NOMO-1 treated with dmso at 0.1 percent for 144 hours (cell line): ENCODE data around the gene ZNF366.

Experiments
- DNase-seq: peaks from one replicate; lab custom pipeline; 2025; ENCODE audit not compliant: unreplicated experiment; lab: John Stamatoyannopoulos, UW

Gene ZNF366, protein sequence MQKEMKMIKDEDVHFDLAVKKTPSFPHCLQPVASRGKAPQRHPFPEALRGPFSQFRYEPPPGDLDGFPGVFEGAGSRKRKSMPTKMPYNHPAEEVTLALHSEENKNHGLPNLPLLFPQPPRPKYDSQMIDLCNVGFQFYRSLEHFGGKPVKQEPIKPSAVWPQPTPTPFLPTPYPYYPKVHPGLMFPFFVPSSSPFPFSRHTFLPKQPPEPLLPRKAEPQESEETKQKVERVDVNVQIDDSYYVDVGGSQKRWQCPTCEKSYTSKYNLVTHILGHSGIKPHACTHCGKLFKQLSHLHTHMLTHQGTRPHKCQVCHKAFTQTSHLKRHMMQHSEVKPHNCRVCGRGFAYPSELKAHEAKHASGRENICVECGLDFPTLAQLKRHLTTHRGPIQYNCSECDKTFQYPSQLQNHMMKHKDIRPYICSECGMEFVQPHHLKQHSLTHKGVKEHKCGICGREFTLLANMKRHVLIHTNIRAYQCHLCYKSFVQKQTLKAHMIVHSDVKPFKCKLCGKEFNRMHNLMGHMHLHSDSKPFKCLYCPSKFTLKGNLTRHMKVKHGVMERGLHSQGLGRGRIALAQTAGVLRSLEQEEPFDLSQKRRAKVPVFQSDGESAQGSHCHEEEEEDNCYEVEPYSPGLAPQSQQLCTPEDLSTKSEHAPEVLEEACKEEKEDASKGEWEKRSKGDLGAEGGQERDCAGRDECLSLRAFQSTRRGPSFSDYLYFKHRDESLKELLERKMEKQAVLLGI

GRCh38 chr5:72507231-72507906 lies at the start of gene ZNF366:
ZNF366 (minus strand) TSS chr5:72507410; CDS start chr5:72461496, 45,914 bp downstream.
- no peak for DNase-seq

DNA sequence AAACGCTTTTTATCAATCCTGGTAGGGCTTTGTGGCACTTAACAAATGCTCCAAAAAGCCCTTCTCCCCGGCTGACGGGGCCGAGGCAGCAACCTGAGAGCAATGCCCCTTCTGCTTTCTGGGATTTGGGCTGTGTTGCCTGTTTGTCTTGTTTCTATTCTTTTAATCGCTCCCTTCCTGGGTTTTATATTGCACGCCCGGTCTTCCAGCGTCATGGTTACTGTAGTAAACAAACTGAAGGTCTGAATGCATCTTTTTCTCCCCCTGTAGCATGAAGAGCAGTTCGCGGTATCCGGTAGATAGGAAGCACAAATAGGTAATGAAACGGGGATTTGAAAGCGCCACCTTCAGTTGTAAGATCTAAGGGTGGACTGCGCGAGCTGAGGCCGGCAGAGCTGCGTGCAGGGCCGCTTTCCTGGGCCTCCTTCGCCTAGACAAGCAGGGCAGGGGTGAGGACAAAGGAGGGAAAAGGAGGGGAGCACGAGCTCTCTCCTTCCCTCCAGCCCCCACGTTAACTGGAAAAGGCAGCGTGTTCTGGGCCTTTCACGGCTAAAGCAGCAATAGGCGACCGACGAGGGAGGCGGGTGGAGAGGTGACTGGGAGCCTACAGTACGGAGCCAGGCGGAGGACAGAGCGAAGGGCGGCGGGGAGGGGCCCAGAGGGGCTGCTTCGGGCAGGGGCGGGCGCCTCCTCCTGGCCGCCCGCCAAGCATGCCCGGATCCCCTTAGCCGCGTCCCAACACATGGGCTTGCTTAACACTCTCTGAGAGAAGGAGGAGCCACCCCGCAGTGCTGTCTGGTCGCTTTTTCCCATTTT lies 49.3 kb upstream of the ZNF366 start:
- peak; percentile 86 for DNase-seq

DNA sequence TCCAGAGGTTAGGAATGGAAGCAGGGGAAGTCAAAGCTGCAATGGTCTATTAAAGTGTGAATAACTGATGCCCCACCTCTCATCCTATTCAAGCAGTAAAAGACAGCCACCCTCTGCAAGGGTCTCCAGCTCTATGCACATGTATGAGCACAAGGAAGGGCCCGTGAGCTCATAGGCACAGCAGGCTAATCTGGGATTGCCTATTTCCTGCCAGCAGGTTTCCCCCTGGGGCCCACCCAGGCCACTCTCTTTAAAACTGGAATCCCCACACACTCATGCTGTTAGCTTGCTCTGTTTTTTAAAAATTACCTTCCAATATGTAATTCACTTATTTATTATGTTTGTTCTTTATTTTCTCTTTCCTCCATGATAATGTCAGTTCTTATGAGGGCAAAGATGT lies 48.7 kb upstream of the ZNF366 start:
- DNase-seq, result no peak

DNA sequence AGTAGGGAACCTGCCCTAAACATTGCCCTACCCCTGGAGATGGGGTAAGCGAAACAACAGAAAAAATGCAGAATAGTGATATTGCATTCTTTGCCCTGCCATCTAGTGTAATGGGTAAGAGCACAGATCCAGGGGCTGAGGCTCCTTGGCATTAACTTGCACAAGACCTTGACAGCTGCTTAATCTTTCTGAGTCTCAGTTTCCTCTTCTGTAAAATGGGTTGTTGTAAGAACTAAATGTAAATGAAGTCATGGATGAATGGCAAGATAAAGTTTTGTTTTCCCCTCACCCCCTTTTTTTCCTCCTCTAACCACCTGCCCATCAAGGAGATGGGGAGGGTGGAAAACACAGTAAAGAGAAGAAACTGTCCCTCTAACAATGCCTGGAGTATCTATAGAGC lies 47.7 kb upstream of the ZNF366 start:
- DNase-seq, result no peak

DNA sequence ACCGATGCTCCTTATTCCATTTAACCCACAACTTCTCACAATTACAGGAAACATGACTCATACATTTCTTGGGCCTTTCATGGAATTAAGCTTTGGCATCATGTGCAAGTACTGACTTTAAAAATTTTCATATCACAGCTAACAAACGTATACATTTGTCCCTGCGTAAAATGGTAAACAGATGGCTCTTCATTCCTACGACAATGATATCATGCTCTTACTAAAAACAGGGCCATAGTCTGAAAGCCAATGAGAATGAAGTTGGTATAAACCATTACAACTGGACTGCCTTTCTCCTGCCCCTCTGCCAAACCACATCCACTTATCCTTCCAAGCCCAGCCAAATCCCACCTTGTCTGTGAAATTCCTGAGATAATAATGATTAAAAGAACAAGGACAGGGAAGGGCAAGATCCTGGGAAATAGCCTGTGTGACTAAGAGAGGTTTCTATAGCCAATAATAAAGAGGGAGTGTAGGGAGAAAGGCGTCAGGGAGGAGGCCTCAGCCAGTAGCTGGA lies 44.9 kb upstream of the ZNF366 start:
- no peak for DNase-seq

DNA sequence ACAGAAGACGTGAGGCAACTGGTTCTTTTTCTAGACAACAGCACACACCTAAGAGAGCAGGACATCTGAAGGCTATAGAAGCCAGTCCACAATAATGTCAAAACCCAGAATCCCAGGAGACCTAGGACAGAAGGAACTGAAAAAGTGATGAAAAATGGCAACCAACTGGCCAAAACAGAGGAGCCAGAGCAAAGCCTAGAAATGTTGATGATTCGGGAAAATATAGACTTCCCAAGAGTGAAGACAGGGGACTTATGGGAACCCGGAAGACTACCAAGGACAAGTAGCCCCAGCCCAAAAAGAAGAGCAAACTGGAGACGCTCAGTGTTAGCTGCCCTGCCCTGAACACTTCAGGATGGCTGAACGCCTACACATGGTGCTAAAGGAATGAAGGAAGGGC lies 43.4 kb upstream of the ZNF366 start:
- DNase-seq, result no peak

- no peak for DNase-seq
Observed at GRCh38 chr5:72543811-72544210, 36.6 kb upstream of the ZNF366 start.

DNA sequence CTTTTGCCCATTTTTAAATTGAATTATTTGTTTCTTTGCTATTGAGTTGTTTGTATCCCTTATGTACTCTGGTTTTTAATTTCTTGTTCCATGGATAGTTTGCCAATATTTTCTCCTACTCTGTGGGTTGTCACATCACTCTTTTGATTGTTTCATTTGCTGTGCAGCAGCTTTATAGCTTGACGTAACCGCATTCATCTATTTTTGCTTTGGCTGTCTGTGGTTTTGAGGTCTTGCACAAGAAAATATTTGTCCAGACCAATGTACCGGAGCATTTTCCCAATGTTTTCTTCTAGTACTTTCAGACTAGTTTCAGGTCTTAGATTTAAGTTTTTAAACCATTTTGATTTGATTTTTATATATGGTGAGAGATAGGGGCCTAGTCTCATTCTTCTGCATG lies 36.2 kb upstream of the ZNF366 start:
- peak; percentile 28 for DNase-seq

DNA sequence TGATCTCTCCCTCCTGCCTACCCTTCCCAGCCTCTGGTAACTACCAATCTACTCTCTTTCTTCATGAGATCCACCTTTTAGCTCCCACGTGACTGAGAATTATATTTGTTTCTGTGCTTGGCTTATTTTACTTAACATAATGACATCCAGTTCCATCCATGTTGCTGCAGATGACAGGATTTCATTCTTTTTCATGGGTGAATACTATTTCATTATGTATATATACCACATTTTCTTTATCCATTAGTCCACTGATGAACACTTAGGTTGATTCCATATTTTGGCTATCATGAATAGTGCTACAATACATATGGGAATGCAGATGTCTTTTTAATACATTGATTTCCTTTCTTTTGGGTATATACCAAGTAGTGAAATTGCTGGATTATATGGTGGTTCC lies 35.5 kb upstream of the ZNF366 start:
- DNase-seq, result no peak

GRCh38 chr5:72541501-72542225 lies 34.5 kb upstream of the ZNF366 start:
- no peak for DNase-seq

DNA sequence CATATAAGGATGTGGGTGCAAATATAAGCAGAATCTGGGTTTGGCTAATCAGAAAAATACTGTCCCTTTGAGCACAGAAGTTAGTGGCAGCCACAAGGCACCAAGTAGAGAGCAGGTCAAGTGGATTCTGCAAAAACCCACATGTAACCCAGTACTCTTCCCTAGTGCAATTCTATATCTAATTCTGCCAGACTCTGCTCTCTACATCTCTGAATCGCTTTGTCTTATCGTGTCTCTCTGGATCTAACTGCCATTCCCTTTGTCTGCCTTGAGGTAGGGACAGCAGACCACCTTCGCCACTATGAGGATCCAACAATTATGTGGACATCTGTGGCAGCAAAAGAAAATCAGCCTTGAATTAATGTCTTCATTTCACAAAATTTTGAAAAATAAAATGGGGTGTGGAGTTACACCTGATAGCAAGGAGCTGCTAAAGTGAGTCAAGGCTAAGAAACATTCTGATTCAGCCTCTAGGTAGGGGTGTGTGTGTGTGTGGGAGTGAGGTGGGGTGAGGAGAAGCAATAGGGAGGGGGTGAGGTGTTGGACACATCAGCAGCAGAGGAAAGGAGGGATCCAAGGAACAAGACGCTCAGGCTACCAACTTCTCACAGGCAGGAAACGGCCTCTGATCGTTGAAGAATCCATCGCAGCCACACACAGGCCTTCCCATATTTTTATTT lies 33.7 kb upstream of the ZNF366 start:
- no peak for DNase-seq

GRCh38 chr5:72539726-72540125 lies 32.5 kb upstream of the ZNF366 start:
- DNase-seq, result no peak

DNA sequence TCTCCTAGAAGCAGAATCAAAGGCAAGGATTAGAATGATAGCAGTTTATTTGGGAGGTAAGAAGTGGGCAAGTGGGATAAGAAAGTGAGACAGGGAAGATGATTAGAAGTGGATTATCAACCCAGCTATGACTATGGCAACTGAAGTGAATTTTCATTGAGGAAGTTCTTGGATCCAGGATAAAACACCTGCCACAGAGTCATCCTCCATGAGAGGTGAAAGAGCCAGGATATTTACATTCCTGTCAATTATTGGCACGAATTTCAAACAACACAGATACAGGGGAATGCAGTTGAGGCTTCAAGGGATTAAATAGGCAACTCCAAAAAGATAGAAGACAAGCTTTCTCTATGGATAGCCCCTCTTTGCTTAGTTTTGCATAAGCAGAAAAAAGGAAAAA lies 31.8 kb upstream of the ZNF366 start:
- DNase-seq, result no peak

GRCh38 chr5:72537166-72537565 lies 30.0 kb upstream of the ZNF366 start:
- DNase-seq, result no peak

DNA sequence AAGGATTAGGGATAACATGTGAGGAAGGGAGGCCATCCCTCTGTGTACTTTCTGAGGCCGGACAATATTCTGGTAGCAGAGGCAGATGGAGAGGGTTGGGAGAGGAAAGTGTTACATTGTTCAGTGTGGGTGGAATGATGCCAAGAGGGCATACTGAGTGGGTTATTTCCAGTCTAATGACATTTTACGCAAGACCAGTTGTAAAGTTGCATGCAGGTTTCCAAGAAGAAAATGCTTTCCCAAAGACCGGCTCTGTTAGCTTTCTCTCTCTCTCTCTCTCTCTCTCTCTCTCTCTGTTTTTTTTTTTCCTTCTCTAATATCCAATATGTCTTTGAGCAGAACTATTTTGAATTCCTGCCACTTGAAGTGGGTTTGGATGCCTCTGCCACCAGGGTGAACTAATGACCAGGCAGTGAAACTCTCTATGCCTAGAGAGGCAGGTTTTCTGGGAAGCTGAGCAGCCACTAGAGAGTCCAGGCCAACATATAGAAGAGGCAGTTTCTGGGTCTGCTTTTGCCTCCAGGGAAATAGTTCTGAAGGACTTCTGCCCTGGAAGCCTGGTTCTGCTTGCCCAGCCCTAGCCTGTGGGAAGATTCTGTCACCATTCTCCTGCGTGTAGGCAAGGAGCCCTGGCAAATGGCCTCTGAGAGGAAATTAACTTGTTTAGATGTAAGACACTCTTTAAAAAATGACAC lies 24.4 kb upstream of the ZNF366 start:
- no peak for DNase-seq

DNA sequence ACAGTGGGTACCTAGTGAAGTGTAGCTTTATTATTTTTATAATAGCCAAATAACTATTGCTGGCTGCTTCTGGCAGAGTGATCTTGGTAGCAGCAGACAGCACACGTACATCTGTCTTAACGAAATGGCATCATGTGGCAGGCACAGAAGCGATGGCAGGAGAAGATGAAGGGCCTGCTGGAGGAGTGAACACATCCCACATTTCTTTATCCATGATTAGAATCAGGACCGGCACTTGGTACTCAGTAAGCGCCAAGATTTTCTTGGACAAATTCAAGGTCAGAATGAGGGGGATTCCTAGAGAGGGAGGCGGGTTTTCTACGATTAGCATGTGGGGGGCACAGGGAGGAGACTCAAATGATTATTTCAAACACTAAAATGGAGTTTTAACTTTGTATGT lies 23.0 kb upstream of the ZNF366 start:
- no peak for DNase-seq

DNA sequence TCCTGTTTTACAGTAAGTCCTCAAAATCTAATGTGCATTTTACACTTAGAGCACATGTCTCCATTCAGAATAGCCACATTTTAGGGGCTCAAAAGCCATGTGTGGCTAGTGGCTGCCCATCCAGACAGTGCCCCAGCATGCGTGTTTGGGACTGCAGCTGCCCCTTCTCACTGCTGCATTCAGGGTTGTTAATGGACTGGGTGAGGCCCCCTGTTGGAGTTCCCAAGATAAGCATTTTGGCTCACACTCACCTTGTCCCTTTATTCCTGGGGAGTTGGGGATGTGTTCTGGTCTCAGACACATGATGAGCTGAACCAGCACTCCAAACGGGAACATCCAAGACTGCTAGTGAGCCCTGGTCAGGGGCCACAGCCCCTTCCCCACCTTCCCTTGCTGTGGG lies 22.2 kb upstream of the ZNF366 start:
- no peak for DNase-seq

- DNase-seq, result peak; percentile 23
Observed at GRCh38 chr5:72525816-72526215, 18.6 kb upstream of the ZNF366 start.

DNA sequence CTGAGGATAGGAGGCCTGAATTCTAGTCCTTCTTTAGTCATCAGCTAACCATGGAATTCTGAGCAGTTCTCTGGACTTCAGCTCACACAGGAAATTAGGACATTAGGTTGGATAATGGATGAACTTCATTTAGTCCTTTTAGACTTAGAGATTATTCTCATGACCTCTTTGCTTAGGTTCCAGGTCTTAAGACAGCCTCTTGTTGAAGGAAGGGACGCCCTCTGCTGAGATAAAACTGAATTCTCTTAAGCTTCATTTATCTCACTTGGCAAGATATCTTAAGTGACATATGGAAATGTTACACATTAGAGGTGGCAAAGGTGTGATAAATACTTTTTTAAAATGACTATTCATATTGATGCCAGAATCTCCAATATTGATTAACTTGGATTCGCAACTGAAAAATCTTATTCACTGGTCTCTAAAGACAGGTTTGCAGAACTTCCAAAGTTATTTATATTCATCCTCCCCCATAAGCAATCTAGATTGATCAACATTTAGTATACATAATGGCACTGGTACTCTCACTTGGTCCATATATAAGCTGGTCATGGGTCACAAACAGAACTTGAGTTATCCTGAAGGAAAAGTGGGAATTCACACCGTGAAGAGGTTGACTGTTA lies 16.9 kb upstream of the ZNF366 start:
- peak; percentile 29 for DNase-seq
